Upper lobe of left lung (tissue), 6 donors: ENCODE measurements around the gene PTH2R. TPM values are rescaled to one million over a fixed set of nuclear protein-coding genes. Genes with fewer than 3 reads are reported as not detected.

Experiments used
- ATAC-seq, 2 donors: fragments of 200-7000 bp; cut with Tn5 transposase; one replicate each; pipeline ENCODE4 v1.9.1; 2022; ENCODE audit warnings: mild to moderate bottlenecking in 2 of 2, moderate library complexity in 2 of 2; ENCODE audit not compliant: low FRiP score in 2 of 2
- DNase-seq, 2 donors: peaks; one replicate each; pipeline ENCODE4 v3.0.0-alpha.2; 2019 to 2020
- H3K27ac ChIP-seq, 4 donors: fragments of 200-600 bp; sonication (generic); one replicate each; pipeline ENCODE4 v1.5.1; 2016 to 2019
- H3K27me3 ChIP-seq, 4 donors: fragments of 200-600 bp; sonication (generic); one replicate each; pipeline ENCODE4 v1.5.1; 2017 to 2019
- H3K36me3 ChIP-seq, 4 donors: fragments of 200-600 bp; sonication (generic); one replicate each; pipeline ENCODE4 v1.5.1; 2016 to 2019
- H3K4me1 ChIP-seq, 4 donors: fragments of 200-600 bp; sonication (generic); one replicate each; pipeline ENCODE4 v1.5.1; 2018 to 2019
- H3K4me3 ChIP-seq, 4 donors: fragments of 200-600 bp; sonication (generic); one replicate each; pipeline ENCODE4 v1.5.1; 2017 to 2019; ENCODE audit warnings: mild to moderate bottlenecking in 2 of 4, moderate library complexity in 1 of 4
- H3K9me3 ChIP-seq, 4 donors: fragments of 200-600 bp; sonication (generic); one replicate each; pipeline ENCODE4 v1.5.1; 2018 to 2019
- EP300 ChIP-seq, 4 donors: sonication (generic); formaldehyde crosslinking; IDR thresholded peaks; one replicate each; pipeline ENCODE4 v1.5.1; 2017; ENCODE audit warnings: antibody characterized with exemption in 4 of 4, control low read depth in 2 of 4
- POLR2A ChIP-seq, 4 donors: fragments of 450-650 bp; IDR thresholded peaks; one replicate each; pipeline ENCODE4 v1.5.1; 2016 to 2017; ENCODE audit warnings: antibody characterized with exemption in 4 of 4, mild to moderate bottlenecking in 2 of 4
- POLR2AphosphoS5 ChIP-seq, 2 donors: sonication (generic); formaldehyde crosslinking; IDR thresholded peaks; one replicate each; pipeline ENCODE4 v1.5.1; 2017; ENCODE audit warnings: antibody characterized with exemption in 2 of 2
- WGBS, 2 donors: methylation state at CpG; one replicate each; pipeline ENCODE4 v1.1.5; 2017 to 2018; 5-methylcytosine and 5-hydroxymethylcytosine counted together
- total RNA-seq, 6 donors: library from RNA; depleted of rRNA in 4 of 6; stranded (reverse); fragments of >200 nt in 4 of 6; gene quantifications; one replicate each; pipeline versions ENCODE4 v1.1.0 to v1.2.1, GENCODE V29; 2016 to 2021
- TF ChIP-seq, protein P1 (sequence below), 6 experiments: fragments of 450-650 bp in 4 of 6; fragments of 200-600 bp in 2 of 6; sonication (generic) in 2 of 6; IDR thresholded peaks; one replicate each; pipeline ENCODE4 v1.5.1; 2016 to 2019; ENCODE audit warnings: antibody characterized with exemption in 6 of 6
- donor health status: DM: no; HTN: no; CAD: no; lungs with moderate emphysema.
- donor health status: DM: no; HTN: yes; CAD: no; lungs with severe emphysema.

The PTH2R gene
- total RNA-seq, 6 donors from 2014 or later, result 0.30 to 2.1 (median 0.40) TPM; not detected in 2

- H3K9me3 ChIP-seq, result no peaks in the 10 kb centered on the region
- ATAC-seq (no peak), DNase-seq (no peak)
- TF ChIP-seq, protein P1, sequence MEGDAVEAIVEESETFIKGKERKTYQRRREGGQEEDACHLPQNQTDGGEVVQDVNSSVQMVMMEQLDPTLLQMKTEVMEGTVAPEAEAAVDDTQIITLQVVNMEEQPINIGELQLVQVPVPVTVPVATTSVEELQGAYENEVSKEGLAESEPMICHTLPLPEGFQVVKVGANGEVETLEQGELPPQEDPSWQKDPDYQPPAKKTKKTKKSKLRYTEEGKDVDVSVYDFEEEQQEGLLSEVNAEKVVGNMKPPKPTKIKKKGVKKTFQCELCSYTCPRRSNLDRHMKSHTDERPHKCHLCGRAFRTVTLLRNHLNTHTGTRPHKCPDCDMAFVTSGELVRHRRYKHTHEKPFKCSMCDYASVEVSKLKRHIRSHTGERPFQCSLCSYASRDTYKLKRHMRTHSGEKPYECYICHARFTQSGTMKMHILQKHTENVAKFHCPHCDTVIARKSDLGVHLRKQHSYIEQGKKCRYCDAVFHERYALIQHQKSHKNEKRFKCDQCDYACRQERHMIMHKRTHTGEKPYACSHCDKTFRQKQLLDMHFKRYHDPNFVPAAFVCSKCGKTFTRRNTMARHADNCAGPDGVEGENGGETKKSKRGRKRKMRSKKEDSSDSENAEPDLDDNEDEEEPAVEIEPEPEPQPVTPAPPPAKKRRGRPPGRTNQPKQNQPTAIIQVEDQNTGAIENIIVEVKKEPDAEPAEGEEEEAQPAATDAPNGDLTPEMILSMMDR (IDR thresholded peaks at IDR 0.05), result no peak
- TF ChIP-seq EP300 (IDR thresholded peaks at IDR 0.05), result no peak
- TF ChIP-seq POLR2AphosphoS5 (IDR thresholded peaks at IDR 0.05), result no peak
- no peak for TF ChIP-seq POLR2A (IDR thresholded peaks at IDR 0.05)
- no peaks in the 10 kb centered on the region for H3K4me1 ChIP-seq
- H3K27ac ChIP-seq, result no peak overlapping the region
- 63% methylated on average over 1 of the region's 1 CpG for WGBS, 2 donors
- H3K36me3 ChIP-seq, result no peaks in the 10 kb centered on the region
- no peaks in the 10 kb centered on the region for H3K27me3 ChIP-seq
- no peak overlapping the region for H3K4me3 ChIP-seq
Measured at GRCh38 chr2:208542465-208543041, 136.0 kb downstream of the PTH2R start.

Other genes with a start within 250 kb of the PTH2R start
- gene CRYGA, start 243.2 kb upstream of the PTH2R start, total RNA-seq, result not detected
- gene C2orf80, start 216.8 kb upstream of the PTH2R start, total RNA-seq, result not detected
- gene IDH1, start 151.7 kb upstream of the PTH2R start, total RNA-seq, result 100 to 1,000 TPM in 3 of 6 donors, 10 to 100 TPM in 3; 44.5 to 148 (median 89.6) TPM
- 10 to 100 TPM; 20.1 to 48.2 (median 25.1) TPM for gene PIKFYVE, start 140.5 kb upstream of the PTH2R start, total RNA-seq